Fibroblast of skin of right biceps (primary cell): ENCODE measurements around the gene TRUB2.
A peak's percentile ranks its signal among the peaks of the same experiment; 100 is the strongest.
"Not testable (repeated sequence)": the region's sequence is repeated elsewhere in the genome, so short reads cannot be mapped to it uniquely, and the experiment has no call there.

Experiments used
- DNase-seq: peaks from one replicate; pipeline ENCODE4 v3.0.0-alpha.2; 2013

Gene TRUB2

GRCh38 chr9:128339761-128340690 lies 17.8 kb upstream of the TRUB2 start, which contains the start of gene SLC27A4:
SLC27A4 (plus strand) TSS chr9:128340527; CDS start chr9:128343133, 2,606 bp downstream.
- DNase-seq = peak; percentile 78

GRCh38 chr9:128338852-128339614 lies 16.8 kb upstream of the TRUB2 start:
- not testable (repeated sequence) for DNase-seq

GRCh38 chr9:128337936-128338335 lies 15.7 kb upstream of the TRUB2 start:
- DNase-seq = no peak

GRCh38 chr9:128335914-128336313 lies 13.7 kb upstream of the TRUB2 start:
- no peak for DNase-seq

- no peak for DNase-seq
Measured at GRCh38 chr9:128335161-128335560, 12.9 kb upstream of the TRUB2 start.

GRCh38 chr9:128333451-128333869 lies 11.2 kb upstream of the TRUB2 start:
- DNase-seq = no peak

- no peak for DNase-seq
Measured at GRCh38 chr9:128325629-128326028, 3.4 kb upstream of the TRUB2 start.

GRCh38 chr9:128324401-128324800 lies 2.2 kb upstream of the TRUB2 start:
- DNase-seq = no peak

GRCh38 chr9:128323791-128324190 lies 1.5 kb upstream of the TRUB2 start:
- DNase-seq = no peak

GRCh38 chr9:128323212-128323730 lies 1.0 kb upstream of the TRUB2 start:
- DNase-seq = no peak

GRCh38 chr9:128321879-128322403 lies 306 bp downstream of the TRUB2 start:
- no peak for DNase-seq

- DNase-seq = no peak
Measured at GRCh38 chr9:128321343-128321742, 904 bp downstream of the TRUB2 start.

GRCh38 chr9:128317629-128318028 lies 4.6 kb downstream of the TRUB2 start:
- no peak for DNase-seq

GRCh38 chr9:128316421-128316820 lies 5.8 kb downstream of the TRUB2 start:
- DNase-seq = no peak

GRCh38 chr9:128314697-128315096 lies 7.5 kb downstream of the TRUB2 start:
- no peak for DNase-seq

- DNase-seq = no peak
Measured at GRCh38 chr9:128310461-128310860, 11.8 kb downstream of the TRUB2 start.

- no peak for DNase-seq
Measured at GRCh38 chr9:128309551-128309950, 12.7 kb downstream of the TRUB2 start.

- DNase-seq = peak; percentile 36
Measured at GRCh38 chr9:128304971-128305288, 17.3 kb downstream of the TRUB2 start.

GRCh38 chr9:128304136-128304970 lies 17.9 kb downstream of the TRUB2 start:
- peak; percentile 28 for DNase-seq

GRCh38 chr9:128298535-128299482 lies 23.4 kb downstream of the TRUB2 start:
- DNase-seq = no peak

GRCh38 chr9:128297221-128297773 lies 24.9 kb downstream of the TRUB2 start:
- no peak for DNase-seq
